ENCODE results near the gene POLR1A. TPM values are rescaled to one million over a fixed set of nuclear protein-coding genes. Genes with fewer than 3 reads are reported as not detected.

POLR1A gene
- total and polyA plus RNA-seq, 7 experiments from 2014 or later = 2.9 to 44.4 (median 19.0) TPM

DNA sequence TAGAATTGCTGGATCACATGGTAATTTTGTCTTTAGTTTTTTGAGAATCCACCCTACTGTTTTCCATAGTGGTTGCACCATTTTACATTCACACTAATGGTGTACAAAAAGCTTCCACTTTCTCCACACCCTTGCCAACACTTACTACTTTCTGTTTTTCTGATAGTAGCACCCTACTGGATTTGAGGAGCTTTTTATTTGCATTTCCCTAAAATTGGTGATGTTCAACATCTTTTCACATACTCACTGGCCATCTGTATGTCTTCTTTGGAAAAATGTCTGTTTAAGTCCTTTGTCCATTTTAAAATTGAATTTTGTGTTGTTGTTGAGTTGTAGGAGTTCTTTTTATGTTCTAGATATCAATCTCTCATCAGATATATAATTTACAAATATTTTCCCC, 3.5 kb downstream of the POLR1A start:
- CTCF ChIA-PET = no interaction called here

DNA sequence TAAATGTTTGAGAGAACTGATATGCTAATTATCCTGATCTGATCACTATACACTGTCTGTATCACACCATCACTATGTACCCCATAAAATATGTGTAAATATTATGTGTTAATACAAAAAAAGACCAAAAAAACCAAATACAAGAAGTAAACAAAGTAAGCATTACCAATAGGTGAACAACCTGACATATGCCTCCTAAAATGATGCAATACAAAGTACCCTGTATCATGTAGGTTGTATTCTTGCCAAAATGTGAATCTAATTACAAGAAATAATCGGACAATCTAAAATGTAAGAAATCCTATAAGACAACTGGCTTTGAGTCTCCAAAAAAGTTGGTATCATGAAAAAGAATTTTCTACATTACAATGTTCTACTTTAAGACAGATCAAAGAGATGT, 7.8 kb downstream of the POLR1A start:
- Mint-ChIP-seq H3K4me1 (peaks cover 2 to 27% (median 21%) of the 10 kb centered on the region in 7 donors), H3K4me3 (no peak overlapping the region), H3K27me3 (no peaks in the 10 kb centered on the region), H3K9me3 (peaks cover 0 to 3% (median 0%) of the 10 kb centered on the region in 11 donors), H3K27ac (no peak overlapping the region), H3K36me3 (peaks cover 16 to 49% (median 36%) of the 10 kb centered on the region in 5 donors)
- Histone ChIP-seq H3K9me3 (ENCODE audit: control insufficient read depth in 2 of 3, low read length in 3 of 3) (no peaks in the 10 kb centered on the region), H3K36me3 (ENCODE audit: control insufficient read depth in 2 of 3, insufficient read depth in 3 of 3, low read length in 3 of 3) (peaks cover 0 to 49% (median 5%) of the 10 kb centered on the region in 3 experiments), H3K4me3 (ENCODE audit: low read length) (no peak overlapping the region), H3K27me3 (ENCODE audit: control insufficient read depth in 2 of 2, insufficient read depth in 2 of 2, low read length in 2 of 2) (no peaks in the 10 kb centered on the region), H3K27ac (ENCODE audit: low read depth, low read length) (no peak overlapping the region), H3K4me1 (ENCODE audit: control insufficient read depth in 2 of 2, insufficient read depth in 2 of 2, low read length in 2 of 2) (no peaks in the 10 kb centered on the region)
- ChIA-PET CTCF (interaction anchor here (0.6 to 0.7 kb wide), 2 partner anchors 18 to 205 kb away, joined by 3 to 7 read pairs; no protein-coding TSS in a partner anchor), POLR2A (interaction anchor here (1.2 kb wide), 1 partner anchor 8 kb away, joined by 3 read pairs; the partner anchor contains the start of gene PTCD3)
- DNase-seq = no peak
- intact Hi-C loops (cut with micrococcal nuclease) = no loop called here
- no peak for ATAC-seq

More for the DNA sequence above, 3.5 kb downstream of the POLR1A start:
- no peak overlapping the region for H3K27ac Mint-ChIP-seq
- peaks cover 0 to 3% (median 0%) of the 10 kb centered on the region in 11 donors for H3K9me3 Mint-ChIP-seq
- Histone ChIP-seq H3K9me3 (ENCODE audit: control insufficient read depth in 2 of 3, low read length in 3 of 3) (no peaks in the 10 kb centered on the region), H3K4me1 (ENCODE audit: control insufficient read depth in 2 of 2, insufficient read depth in 2 of 2, low read length in 2 of 2) (peaks cover 12 to 18% of the 10 kb centered on the region in 2 donors), H3K27me3 (ENCODE audit: control insufficient read depth in 2 of 2, insufficient read depth in 2 of 2, low read length in 2 of 2) (no peaks in the 10 kb centered on the region), H3K27ac (ENCODE audit: low read depth, low read length) (no peak overlapping the region), H3K36me3 (ENCODE audit: control insufficient read depth in 2 of 3, insufficient read depth in 3 of 3, low read length in 3 of 3) (peaks cover 0 to 31% (median 5%) of the 10 kb centered on the region in 3 experiments), H3K4me3 (ENCODE audit: low read length) (no peak overlapping the region)
- H3K27me3 Mint-ChIP-seq = no peaks in the 10 kb centered on the region
- intact Hi-C loops (cut with micrococcal nuclease) = loop anchor here in 1 of 2 donors (10.0 kb wide), 1 partner anchor 487 kb away; the partner anchor contains the start of genes C2orf68 and USP39
- POLR2A ChIA-PET = interaction anchor here (0.5 kb wide), 1 partner anchor 18 kb away, joined by 3 read pairs; no protein-coding TSS in a partner anchor
- peaks cover 29 to 59% (median 51%) of the 10 kb centered on the region in 7 donors for H3K4me1 Mint-ChIP-seq
- peaks cover 5 to 36% (median 23%) of the 10 kb centered on the region in 5 donors for H3K36me3 Mint-ChIP-seq
- no peak overlapping the region for H3K4me3 Mint-ChIP-seq
- DNase-seq (no peak), ATAC-seq (no peak)

DNA sequence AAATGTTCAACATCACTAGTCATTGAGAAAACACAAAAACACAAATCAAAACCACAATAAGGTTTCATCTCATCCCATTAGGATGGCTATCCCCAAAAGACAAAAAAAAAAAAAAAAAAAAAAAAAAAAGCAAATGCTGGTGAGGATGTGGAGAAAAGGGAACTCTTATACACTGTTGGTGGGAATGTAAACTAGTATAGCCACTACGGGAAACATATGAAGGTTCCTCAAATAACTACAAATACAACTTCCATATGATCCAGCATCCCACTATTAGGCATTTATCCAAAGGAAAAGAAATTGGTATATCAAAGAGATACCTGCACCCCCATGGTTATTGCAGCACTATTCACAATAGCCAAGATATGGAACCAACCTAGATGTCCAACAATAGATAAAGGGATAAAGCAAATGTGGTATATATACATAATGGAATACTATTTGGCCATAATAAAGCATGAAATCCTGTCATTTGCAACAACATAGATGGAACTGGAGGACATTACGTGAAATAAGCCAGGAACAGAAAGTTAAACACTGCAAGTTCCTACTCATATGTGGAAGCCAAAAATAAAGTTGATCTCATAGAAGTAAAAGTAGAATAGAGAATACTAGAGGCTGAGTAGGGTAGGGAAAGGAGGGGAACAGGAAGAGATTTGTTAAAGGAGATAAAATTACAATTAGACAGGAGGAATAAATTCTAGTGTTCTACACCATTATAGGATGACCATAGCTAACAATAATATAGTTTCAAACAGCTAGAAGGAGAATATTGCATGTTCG, 8.4 kb downstream of the POLR1A start:
- CTCF ChIA-PET = no interaction called here
- POLR2A ChIA-PET = interaction anchor here (1.2 kb wide), 1 partner anchor 9 kb away, joined by 3 read pairs; the partner anchor contains the start of gene PTCD3

DNA sequence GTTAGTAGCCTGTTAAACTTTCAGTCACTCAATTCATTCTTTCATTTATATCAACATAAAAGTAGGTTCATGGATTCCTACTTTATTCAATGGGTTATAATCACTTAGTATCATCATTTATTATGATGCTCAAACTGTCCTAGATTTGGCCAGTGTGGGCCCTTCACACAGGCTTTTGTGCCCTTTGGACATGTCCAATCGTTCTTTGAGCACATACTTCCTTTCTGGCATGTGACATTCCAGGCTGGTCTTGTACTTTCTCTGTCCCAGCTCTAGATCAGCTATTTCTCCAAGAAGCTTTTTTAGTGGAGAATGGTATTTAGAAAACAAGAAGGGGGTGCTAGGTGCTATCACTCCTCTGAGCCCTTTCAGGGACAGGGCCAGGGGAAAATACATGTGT, 11.5 kb downstream of the POLR1A start:
- ChIA-PET CTCF (no interaction called here), POLR2A (no interaction called here)
- Histone ChIP-seq H3K27me3 (ENCODE audit: control insufficient read depth in 2 of 2, insufficient read depth in 2 of 2, low read length in 2 of 2) (no peaks in the 10 kb centered on the region), H3K27ac (ENCODE audit: low read depth, low read length) (no peak overlapping the region), H3K4me1 (ENCODE audit: control insufficient read depth in 2 of 2, insufficient read depth in 2 of 2, low read length in 2 of 2) (no peaks in the 10 kb centered on the region), H3K36me3 (ENCODE audit: control insufficient read depth in 2 of 3, insufficient read depth in 3 of 3, low read length in 3 of 3) (peaks cover 0 to 63% (median 6%) of the 10 kb centered on the region in 3 experiments), H3K9me3 (ENCODE audit: control insufficient read depth in 2 of 3, low read length in 3 of 3) (no peaks in the 10 kb centered on the region), H3K4me3 (ENCODE audit: low read length) (no peak overlapping the region)
- no peak overlapping the region for H3K27ac Mint-ChIP-seq
- no peaks in the 10 kb centered on the region for H3K27me3 Mint-ChIP-seq
- H3K36me3 Mint-ChIP-seq = peaks cover 16 to 45% (median 30%) of the 10 kb centered on the region in 5 donors
- DNase-seq (no peak), ATAC-seq (no peak)
- intact Hi-C loops (cut with micrococcal nuclease) = no loop called here
- no peak overlapping the region for H3K4me3 Mint-ChIP-seq
- peaks cover 0 to 13% (median 6%) of the 10 kb centered on the region in 7 donors for H3K4me1 Mint-ChIP-seq
- H3K9me3 Mint-ChIP-seq = peaks cover 0 to 1% (median 0%) of the 10 kb centered on the region in 11 donors

More for the DNA sequence above, 8.4 kb downstream of the POLR1A start:
- no peak for DNase-seq
- H3K9me3 ChIP-seq (ENCODE audit: control insufficient read depth in 2 of 3, low read length in 3 of 3) = no peaks in the 10 kb centered on the region
- Mint-ChIP-seq H3K27me3 (no peaks in the 10 kb centered on the region), H3K4me3 (no peak overlapping the region), H3K4me1 (peaks cover 2 to 21% (median 15%) of the 10 kb centered on the region in 7 donors), H3K36me3 (peaks cover 16 to 43% (median 30%) of the 10 kb centered on the region in 5 donors), H3K9me3 (peaks cover 0 to 3% (median 0%) of the 10 kb centered on the region in 11 donors), H3K27ac (no peak overlapping the region)
- intact Hi-C loops (cut with micrococcal nuclease) = no loop called here
- H3K27me3 ChIP-seq (ENCODE audit: control insufficient read depth in 2 of 2, insufficient read depth in 2 of 2, low read length in 2 of 2) = no peaks in the 10 kb centered on the region
- no peak for ATAC-seq
- H3K36me3 ChIP-seq (ENCODE audit: control insufficient read depth in 2 of 3, insufficient read depth in 3 of 3, low read length in 3 of 3) = peaks cover 0 to 51% (median 5%) of the 10 kb centered on the region in 3 experiments
- H3K4me3 ChIP-seq (ENCODE audit: low read length) = no peak overlapping the region
- no peak overlapping the region for H3K27ac ChIP-seq (ENCODE audit: low read depth, low read length)
- no peaks in the 10 kb centered on the region for H3K4me1 ChIP-seq (ENCODE audit: control insufficient read depth in 2 of 2, insufficient read depth in 2 of 2, low read length in 2 of 2)

DNA sequence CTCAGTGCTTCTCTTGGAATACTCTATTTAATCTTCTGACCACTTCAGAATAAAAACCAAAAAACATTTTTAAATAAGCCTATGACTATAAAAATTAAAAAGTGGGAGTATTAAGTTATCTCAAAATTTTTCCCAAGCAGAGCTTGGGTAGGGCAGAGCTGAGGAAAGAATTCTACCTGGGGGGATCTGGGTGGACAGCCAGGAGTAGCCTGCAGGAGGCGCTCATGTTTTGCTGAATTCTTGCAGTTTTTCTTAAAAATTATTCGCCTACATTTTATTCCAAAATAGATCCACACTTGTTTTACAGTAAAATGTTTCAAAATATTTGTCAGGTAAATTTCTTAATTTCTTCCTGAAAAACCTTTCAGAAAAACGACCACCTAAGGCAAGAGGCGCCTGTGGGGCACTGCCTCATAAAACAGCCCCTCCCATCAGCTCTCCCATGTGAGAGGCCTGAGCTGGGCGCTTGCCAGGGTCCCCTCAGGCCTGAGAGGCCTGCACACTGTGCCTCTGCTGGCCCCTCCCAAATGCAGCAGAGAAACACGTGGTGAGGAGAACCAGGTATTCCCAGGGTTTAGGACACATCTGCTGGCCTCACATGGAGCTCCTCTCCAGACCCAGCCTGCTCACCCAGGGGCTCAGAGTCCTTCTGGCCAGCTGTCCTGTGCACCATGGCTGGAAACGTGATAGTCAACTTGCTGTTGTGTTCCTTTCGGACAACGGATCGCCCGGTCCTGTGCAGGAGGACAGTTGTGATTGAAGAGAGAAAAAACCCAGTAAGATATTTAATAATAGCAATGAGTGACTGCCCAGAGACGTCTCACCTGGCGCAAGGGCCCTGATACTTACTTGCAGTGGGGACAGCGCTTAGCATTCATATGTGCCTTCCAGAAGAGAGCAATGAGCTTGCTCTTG, 17.5 kb downstream of the POLR1A start:
- no peak overlapping the region for H3K4me3 ChIP-seq (ENCODE audit: low read length)
- no peak overlapping the region for H3K27ac ChIP-seq (ENCODE audit: low read depth, low read length)
- Mint-ChIP-seq H3K36me3 (peaks cover 0 to 21% (median 10%) of the 10 kb centered on the region in 5 donors), H3K27me3 (no peaks in the 10 kb centered on the region), H3K27ac (no peak overlapping the region), H3K9me3 (no peaks in the 10 kb centered on the region), H3K4me1 (no peaks in the 10 kb centered on the region), H3K4me3 (peak overlapping the region in 1 of 10 donors; percentile 20)
- H3K9me3 ChIP-seq (ENCODE audit: control insufficient read depth in 2 of 3, low read length in 3 of 3) = no peaks in the 10 kb centered on the region
- H3K27me3 ChIP-seq (ENCODE audit: control insufficient read depth in 2 of 2, insufficient read depth in 2 of 2, low read length in 2 of 2) = no peaks in the 10 kb centered on the region
- CTCF ChIA-PET = interaction anchor here (0.5 to 1.1 kb wide), 5 partner anchors 8 to 444 kb away, joined by 3 to 7 read pairs (median 3); no protein-coding TSS in a partner anchor
- DNase-seq (no peak), ATAC-seq (no peak)
- POLR2A ChIA-PET = no interaction called here
- intact Hi-C loops (cut with micrococcal nuclease) = no loop called here
- no peaks in the 10 kb centered on the region for H3K4me1 ChIP-seq (ENCODE audit: control insufficient read depth in 2 of 2, insufficient read depth in 2 of 2, low read length in 2 of 2)
- H3K36me3 ChIP-seq (ENCODE audit: control insufficient read depth in 2 of 3, insufficient read depth in 3 of 3, low read length in 3 of 3) = peaks cover 0 to 59% (median 18%) of the 10 kb centered on the region in 3 experiments

DNA sequence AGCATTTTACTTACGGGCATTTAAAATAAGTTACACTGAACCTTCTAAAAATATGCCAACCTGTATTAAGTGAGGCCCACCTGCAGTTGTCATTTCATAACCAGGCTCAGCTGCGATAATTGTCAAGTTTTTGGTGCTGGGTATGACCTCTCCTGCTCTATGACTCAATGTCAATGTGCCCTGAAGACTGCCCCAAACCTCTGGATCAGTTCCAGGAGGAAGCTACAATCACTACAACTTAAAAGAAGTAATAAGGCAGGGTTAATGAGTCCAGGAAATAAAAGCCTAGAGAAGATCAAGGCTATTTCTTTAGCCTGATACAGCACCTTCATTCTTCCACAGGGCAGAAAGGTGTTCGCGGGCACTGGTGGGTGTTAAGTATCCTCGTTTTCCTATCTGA, 22.9 kb downstream of the POLR1A start:
- Histone ChIP-seq H3K36me3 (ENCODE audit: control insufficient read depth in 2 of 3, insufficient read depth in 3 of 3, low read length in 3 of 3) (peaks cover 0 to 46% (median 0%) of the 10 kb centered on the region in 3 experiments), H3K4me3 (ENCODE audit: low read length) (no peak overlapping the region), H3K27me3 (ENCODE audit: control insufficient read depth in 2 of 2, insufficient read depth in 2 of 2, low read length in 2 of 2) (no peaks in the 10 kb centered on the region), H3K9me3 (ENCODE audit: control insufficient read depth in 2 of 3, low read length in 3 of 3) (no peaks in the 10 kb centered on the region), H3K27ac (ENCODE audit: low read depth, low read length) (no peak overlapping the region), H3K4me1 (ENCODE audit: control insufficient read depth in 2 of 2, insufficient read depth in 2 of 2, low read length in 2 of 2) (peaks cover 10 to 22% of the 10 kb centered on the region in 2 donors)
- DNase-seq = no peak
- H3K4me1 Mint-ChIP-seq = peaks cover 0 to 33% (median 30%) of the 10 kb centered on the region in 7 donors
- H3K4me3 Mint-ChIP-seq = no peak overlapping the region
- intact Hi-C loops (cut with micrococcal nuclease) = no loop called here
- H3K36me3 Mint-ChIP-seq = peaks cover 0 to 18% (median 5%) of the 10 kb centered on the region in 5 donors
- POLR2A ChIA-PET = no interaction called here
- peak overlapping the region in 2 of 9 donors; percentile 7 to 25 for H3K27ac Mint-ChIP-seq
- ATAC-seq = no peak
- H3K9me3 Mint-ChIP-seq = no peaks in the 10 kb centered on the region
- H3K27me3 Mint-ChIP-seq = no peaks in the 10 kb centered on the region
- CTCF ChIA-PET = interaction anchor here (0.6 to 8.0 kb wide), 3 partner anchors 47 to 255 kb away, joined by 3 to 219 read pairs (median 4); partner anchors contain the start of gene ST3GAL5
